ENCODE measurements around the gene TOMM70.
A peak's percentile ranks its signal among the peaks of the same experiment; 100 is the strongest.
"Not testable (repeated sequence)": the region's sequence is repeated elsewhere in the genome, so short reads cannot be mapped to it uniquely, and the experiment has no call there.

Gene TOMM70

GRCh38 chr3:100336229-100336628 lies 64.7 kb downstream of the TOMM70 start:
- not testable (repeated sequence) for H3K27ac ChIP-seq (ENCODE audit: low read depth, low read length); H3K4me1 ChIP-seq (ENCODE audit: insufficient read depth, low read length); H3K27me3 ChIP-seq (ENCODE audit: insufficient read depth, low read length); H3K9me3 ChIP-seq (ENCODE audit: insufficient read depth, low read depth, low read length); H3K9ac ChIP-seq (ENCODE audit: low read depth, low read length); H3K4me3 ChIP-seq (ENCODE audit: low read length)
- H3K36me3 ChIP-seq (ENCODE audit: insufficient read depth, low read length), result peaks cover 19% of the 10 kb centered on the region
- WGBS, result 91% methylated on average over 9 of the region's 10 CpGs

- WGBS, result 78% methylated on average over 14 of the region's 14 CpGs
- H3K9me3 ChIP-seq (ENCODE audit: insufficient read depth, low read depth, low read length), result no peaks in the 10 kb centered on the region
- H3K4me3 ChIP-seq (ENCODE audit: low read length), result peak overlapping the region; percentile 58
- peaks cover 11% of the 10 kb centered on the region for H3K36me3 ChIP-seq (ENCODE audit: insufficient read depth, low read length)
- peaks cover 5% of the 10 kb centered on the region; the same call in 1 of the 2 replicates for H3K27me3 ChIP-seq (ENCODE audit: insufficient read depth, low read length)
- peaks cover 9% of the 10 kb centered on the region for H3K4me1 ChIP-seq (ENCODE audit: insufficient read depth, low read length)
- H3K9ac ChIP-seq (ENCODE audit: low read depth, low read length), result peak overlapping the region; percentile 87; the same call in 1 of the 2 replicates
- no peak overlapping the region for H3K27ac ChIP-seq (ENCODE audit: low read depth, low read length)
Observed at GRCh38 chr3:100335434-100335833, 65.5 kb downstream of the TOMM70 start.

- H3K9ac ChIP-seq (ENCODE audit: low read depth, low read length), result peak within 1 kb of the TSS; percentile 87
- WGBS, result 1% methylated on average over 77 of the region's 77 CpGs
- H3K27me3 ChIP-seq (ENCODE audit: insufficient read depth, low read length), result peaks cover 5% of the 10 kb centered on the region; the same call in 1 of the 2 replicates
- peak within 1 kb of the TSS; percentile 58 for H3K4me3 ChIP-seq (ENCODE audit: low read length)
- H3K9me3 ChIP-seq (ENCODE audit: insufficient read depth, low read depth, low read length), result no peaks in the 10 kb centered on the region
- peaks cover 6% of the 10 kb centered on the region for H3K36me3 ChIP-seq (ENCODE audit: insufficient read depth, low read length)
- H3K4me1 ChIP-seq (ENCODE audit: insufficient read depth, low read length), result peaks cover 9% of the 10 kb centered on the region
- H3K27ac ChIP-seq (ENCODE audit: low read depth, low read length), result 0 out of 2 replicates have a peak within 1 kb of the TSS, but pooled peaks have one; percentile 19
Observed at GRCh38 chr3:100334488-100335351, 66.2 kb downstream of the TOMM70 start, which contains the start of gene NIT2. NIT2 (plus strand) TSS chr3:100334757; CDS start chr3:100334792, 35 bp downstream.

- H3K9me3 ChIP-seq (ENCODE audit: insufficient read depth, low read depth, low read length), result no peaks in the 10 kb centered on the region
- 42% methylated on average over 14 of the region's 14 CpGs for WGBS
- peaks cover under 1% of the 10 kb centered on the region; the same call in 1 of the 2 replicates for H3K36me3 ChIP-seq (ENCODE audit: insufficient read depth, low read length)
- peak overlapping the region; percentile 58 for H3K4me3 ChIP-seq (ENCODE audit: low read length)
- H3K27me3 ChIP-seq (ENCODE audit: insufficient read depth, low read length), result peaks cover 5% of the 10 kb centered on the region; the same call in 1 of the 2 replicates
- no peak overlapping the region for H3K27ac ChIP-seq (ENCODE audit: low read depth, low read length)
- peak overlapping the region; percentile 62 for H3K9ac ChIP-seq (ENCODE audit: low read depth, low read length)
- H3K4me1 ChIP-seq (ENCODE audit: insufficient read depth, low read length), result peaks cover 9% of the 10 kb centered on the region
Observed at GRCh38 chr3:100333970-100334487, 66.9 kb downstream of the TOMM70 start.

GRCh38 chr3:100333051-100333450 lies 67.8 kb downstream of the TOMM70 start:
- Histone ChIP-seq H3K9me3 (ENCODE audit: insufficient read depth, low read depth, low read length) (no peaks in the 10 kb centered on the region), H3K9ac (ENCODE audit: low read depth, low read length) (no peak overlapping the region), H3K4me1 (ENCODE audit: insufficient read depth, low read length) (peaks cover 9% of the 10 kb centered on the region), H3K4me3 (ENCODE audit: low read length) (no peak overlapping the region), H3K27me3 (ENCODE audit: insufficient read depth, low read length) (peaks cover 5% of the 10 kb centered on the region; the same call in 1 of the 2 replicates), H3K36me3 (ENCODE audit: insufficient read depth, low read length) (no peaks in the 10 kb centered on the region), H3K27ac (ENCODE audit: low read depth, low read length) (no peak overlapping the region)

DNA sequence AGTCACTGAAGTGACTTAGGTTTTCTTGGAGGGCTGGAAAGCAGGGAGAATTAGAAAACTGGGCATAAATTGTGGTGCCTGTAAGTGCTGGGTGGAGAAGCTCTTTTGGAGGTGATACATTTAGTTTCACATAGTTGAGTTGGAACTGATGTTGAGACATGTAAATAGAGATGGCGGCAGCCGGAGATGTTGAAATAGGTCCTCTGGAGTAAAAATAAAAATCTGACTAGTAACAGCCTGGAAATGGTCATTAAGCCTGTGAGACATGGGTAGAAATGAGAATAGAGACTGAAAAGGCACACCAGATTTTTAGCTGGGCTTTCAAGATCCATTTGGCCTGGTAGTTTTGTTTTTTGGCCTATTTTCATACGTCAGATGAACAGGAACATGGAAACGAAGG lies 69.2 kb downstream of the TOMM70 start:
- peaks cover 5% of the 10 kb centered on the region; the same call in 1 of the 2 replicates for H3K27me3 ChIP-seq (ENCODE audit: insufficient read depth, low read length)
- H3K36me3 ChIP-seq (ENCODE audit: insufficient read depth, low read length), result peaks cover 4% of the 10 kb centered on the region
- WGBS, result 89% methylated on average over 4 of the region's 4 CpGs
- peaks cover 9% of the 10 kb centered on the region for H3K4me1 ChIP-seq (ENCODE audit: insufficient read depth, low read length)
- H3K27ac ChIP-seq (ENCODE audit: low read depth, low read length), result no peak overlapping the region
- H3K4me3 ChIP-seq (ENCODE audit: low read length), result no peak overlapping the region
- H3K9me3 ChIP-seq (ENCODE audit: insufficient read depth, low read depth, low read length), result no peaks in the 10 kb centered on the region
- no peak overlapping the region for H3K9ac ChIP-seq (ENCODE audit: low read depth, low read length)

- no peak overlapping the region for H3K9ac ChIP-seq (ENCODE audit: low read depth, low read length)
- H3K27ac ChIP-seq (ENCODE audit: low read depth, low read length), result no peak overlapping the region
- no peak overlapping the region for H3K4me3 ChIP-seq (ENCODE audit: low read length)
- WGBS, result 91% methylated on average over 5 of the region's 5 CpGs
- peaks cover 7% of the 10 kb centered on the region for H3K4me1 ChIP-seq (ENCODE audit: insufficient read depth, low read length)
- no peaks in the 10 kb centered on the region for H3K9me3 ChIP-seq (ENCODE audit: insufficient read depth, low read depth, low read length)
- peaks cover 4% of the 10 kb centered on the region for H3K36me3 ChIP-seq (ENCODE audit: insufficient read depth, low read length)
- H3K27me3 ChIP-seq (ENCODE audit: insufficient read depth, low read length), result peaks cover 5% of the 10 kb centered on the region; the same call in 1 of the 2 replicates
Observed at GRCh38 chr3:100330651-100331050, 70.2 kb downstream of the TOMM70 start.

GRCh38 chr3:100329800-100330489 lies 70.9 kb downstream of the TOMM70 start:
- Histone ChIP-seq H3K27me3 (ENCODE audit: insufficient read depth, low read length) (peaks cover 5% of the 10 kb centered on the region; the same call in 1 of the 2 replicates), H3K36me3 (ENCODE audit: insufficient read depth, low read length) (peaks cover 4% of the 10 kb centered on the region), H3K4me3 (ENCODE audit: low read length) (no peak overlapping the region), H3K27ac (ENCODE audit: low read depth, low read length) (no peak overlapping the region), H3K4me1 (ENCODE audit: insufficient read depth, low read length) (no peaks in the 10 kb centered on the region), H3K9me3 (ENCODE audit: insufficient read depth, low read depth, low read length) (no peaks in the 10 kb centered on the region), H3K9ac (ENCODE audit: low read depth, low read length) (no peak overlapping the region)
- 87% methylated on average over 4 of the region's 4 CpGs for WGBS

DNA sequence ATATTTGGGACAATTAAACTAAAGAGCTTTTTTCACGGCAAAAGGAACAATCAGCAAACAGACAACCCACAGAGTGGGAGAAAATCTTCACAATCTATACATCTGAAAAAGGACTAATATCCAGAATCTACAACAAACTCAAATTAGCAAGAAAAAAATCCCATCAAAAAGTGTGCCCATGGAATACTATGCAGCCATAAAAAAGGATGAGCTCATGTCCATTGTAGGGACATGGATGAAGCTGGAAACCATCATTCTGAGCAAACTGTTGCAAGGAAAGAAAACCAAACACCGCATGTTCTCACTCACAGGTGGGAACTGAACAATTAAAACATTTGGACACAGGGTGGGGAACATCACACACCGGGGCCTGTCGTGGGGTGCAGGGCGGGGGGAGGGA lies 73.5 kb downstream of the TOMM70 start:
- not testable (repeated sequence) for H3K9ac ChIP-seq (ENCODE audit: low read depth, low read length); H3K27ac ChIP-seq (ENCODE audit: low read depth, low read length); H3K9me3 ChIP-seq (ENCODE audit: insufficient read depth, low read depth, low read length); H3K4me1 ChIP-seq (ENCODE audit: insufficient read depth, low read length); H3K4me3 ChIP-seq (ENCODE audit: low read length); H3K27me3 ChIP-seq (ENCODE audit: insufficient read depth, low read length)
- 95% methylated on average over 5 of the region's 5 CpGs for WGBS
- peaks cover 23% of the 10 kb centered on the region for H3K36me3 ChIP-seq (ENCODE audit: insufficient read depth, low read length)

GRCh38 chr3:100325827-100326226 lies 75.1 kb downstream of the TOMM70 start:
- Histone ChIP-seq H3K36me3 (ENCODE audit: insufficient read depth, low read length) (peaks cover 32% of the 10 kb centered on the region), H3K4me1 (ENCODE audit: insufficient read depth, low read length) (no peaks in the 10 kb centered on the region), H3K27ac (ENCODE audit: low read depth, low read length) (no peak overlapping the region), H3K27me3 (ENCODE audit: insufficient read depth, low read length) (no peaks in the 10 kb centered on the region), H3K9ac (ENCODE audit: low read depth, low read length) (no peak overlapping the region), H3K9me3 (ENCODE audit: insufficient read depth, low read depth, low read length) (no peaks in the 10 kb centered on the region), H3K4me3 (ENCODE audit: low read length) (no peak overlapping the region)

DNA sequence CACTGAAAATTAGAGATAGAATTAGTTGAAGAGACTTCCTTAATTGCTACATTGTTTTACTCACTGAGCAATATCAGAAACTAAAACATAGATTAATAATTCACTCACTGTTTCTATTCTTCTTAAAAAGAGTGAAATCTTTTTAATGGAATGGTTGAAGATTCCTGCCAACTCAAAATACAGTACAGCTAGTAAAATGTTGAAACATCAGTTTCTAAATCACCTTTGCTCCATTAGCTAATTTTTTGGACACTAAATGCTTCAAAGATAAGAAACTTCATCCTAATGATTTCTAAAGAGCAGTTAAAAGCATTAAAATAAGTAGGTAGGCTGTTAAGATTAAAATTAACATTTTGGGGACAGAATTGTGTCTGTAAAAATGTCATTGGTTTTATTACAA lies 76.8 kb downstream of the TOMM70 start:
- Histone ChIP-seq H3K9ac (ENCODE audit: low read depth, low read length) (no peak overlapping the region), H3K4me1 (ENCODE audit: insufficient read depth, low read length) (no peaks in the 10 kb centered on the region), H3K4me3 (ENCODE audit: low read length) (no peak overlapping the region), H3K27ac (ENCODE audit: low read depth, low read length) (no peak overlapping the region), H3K9me3 (ENCODE audit: insufficient read depth, low read depth, low read length) (no peaks in the 10 kb centered on the region), H3K36me3 (ENCODE audit: insufficient read depth, low read length) (peaks cover 47% of the 10 kb centered on the region), H3K27me3 (ENCODE audit: insufficient read depth, low read length) (no peaks in the 10 kb centered on the region)
